CD4-positive, CD25-positive, alpha-beta regulatory T cell (primary cell): Measurements from ENCODE around the gene TRIM24. TPM values are rescaled to one million over a fixed set of nuclear protein-coding genes. Genes with fewer than 3 reads are reported as not detected.
A peak's percentile ranks its signal among the peaks of the same experiment; 100 is the strongest.

ENCODE experiments used
- ATAC-seq, 2 donors: fragments of 150-1000 bp; cut with Tn5 transposase; one replicate each; pipeline ENCODE4 v1.10.0; 2021; ENCODE audit warnings: low read depth in 2 of 2, moderate number of reproducible peaks in 2 of 2, moderate library complexity in 1 of 2
- DNase-seq, 3 donors: peaks; one replicate each; pipeline versions ENCODE4 v3.0.0 to v3.0.0-alpha.2; 2012 to 2022; ENCODE audit warnings: mixed read lengths in 1 of 3
- H3K27ac ChIP-seq: one replicate; pipeline ENCODE4 v1.7.0; 2013; ENCODE audit warnings: mild to moderate bottlenecking, low read length; ENCODE audit not compliant: insufficient read depth, poor library complexity, severe bottlenecking
- H3K27me3 ChIP-seq: one replicate; pipeline ENCODE4 v1.7.0; 2013; ENCODE audit warnings: low read length; ENCODE audit not compliant: control insufficient read depth, insufficient read depth
- H3K36me3 ChIP-seq: one replicate; pipeline ENCODE4 v1.7.0; 2013; ENCODE audit warnings: mild to moderate bottlenecking, low read length, moderate library complexity; ENCODE audit not compliant: control insufficient read depth, insufficient read depth
- H3K4me1 ChIP-seq: 2 replicates; pipeline ENCODE4 v1.7.0; 2013; ENCODE audit warnings: mild to moderate bottlenecking, low read length; ENCODE audit not compliant: insufficient read depth, control insufficient read depth, poor library complexity, severe bottlenecking
- H3K4me3 ChIP-seq: one replicate; pipeline ENCODE4 v1.7.0; 2013; ENCODE audit warnings: low read depth, mild to moderate bottlenecking, low read length, moderate library complexity
- H3K9me3 ChIP-seq, 2 experiments: 1 replicate in 1 of 2; 2 replicates in 1 of 2; pipeline ENCODE4 v1.7.0; 2013; ENCODE audit warnings: low read length in 2 of 2, mild to moderate bottlenecking in 1 of 2, moderate library complexity in 1 of 2; ENCODE audit not compliant: control insufficient read depth in 2 of 2
- H3K27ac Mint-ChIP-seq, 3 donors: one replicate each; pipeline ENCODE4 v1.8.0; 2020 to 2022; ENCODE audit warnings: mild to moderate bottlenecking in 3 of 3, mixed read lengths in 3 of 3, moderate library complexity in 2 of 3
- H3K27me3 Mint-ChIP-seq: one replicate; pipeline ENCODE4 v1.8.0; 2022; ENCODE audit warnings: mild to moderate bottlenecking, mixed read lengths
- H3K36me3 Mint-ChIP-seq: one replicate; pipeline ENCODE4 v1.8.0; 2020; ENCODE audit warnings: mixed read lengths
- H3K4me1 Mint-ChIP-seq, 4 donors: one replicate each; pipeline ENCODE4 v1.8.0; 2020 to 2022; ENCODE audit warnings: mixed read lengths in 4 of 4, mild to moderate bottlenecking in 1 of 4
- H3K4me3 Mint-ChIP-seq, 4 donors: one replicate each; pipeline ENCODE4 v1.8.0; 2020 to 2022; ENCODE audit warnings: mild to moderate bottlenecking in 4 of 4, mixed read lengths in 4 of 4, moderate library complexity in 3 of 4
- H3K9me3 Mint-ChIP-seq, 7 donors: one replicate each; pipeline ENCODE4 v1.8.0; 2020 to 2022; ENCODE audit warnings: mixed read lengths in 7 of 7, mild to moderate bottlenecking in 3 of 7, moderate library complexity in 2 of 7
- polyA plus RNA-seq, 4 donors: library from polyadenylated mRNA; unstranded; fragments of 300-500 nt; fragmentation: Illumina TruSeq; gene quantifications; one replicate each; pipeline ENCODE4 v1.2.3, GENCODE V29; 2021
- total RNA-seq: library from RNA; stranded (reverse); gene quantifications from one replicate; pipeline ENCODE4 v1.2.3, GENCODE V29; 2022

TRIM24 gene
- total and polyA plus RNA-seq, 5 donors from 2014 or later, result 5.6 to 20.5 (median 7.8) TPM

DNA sequence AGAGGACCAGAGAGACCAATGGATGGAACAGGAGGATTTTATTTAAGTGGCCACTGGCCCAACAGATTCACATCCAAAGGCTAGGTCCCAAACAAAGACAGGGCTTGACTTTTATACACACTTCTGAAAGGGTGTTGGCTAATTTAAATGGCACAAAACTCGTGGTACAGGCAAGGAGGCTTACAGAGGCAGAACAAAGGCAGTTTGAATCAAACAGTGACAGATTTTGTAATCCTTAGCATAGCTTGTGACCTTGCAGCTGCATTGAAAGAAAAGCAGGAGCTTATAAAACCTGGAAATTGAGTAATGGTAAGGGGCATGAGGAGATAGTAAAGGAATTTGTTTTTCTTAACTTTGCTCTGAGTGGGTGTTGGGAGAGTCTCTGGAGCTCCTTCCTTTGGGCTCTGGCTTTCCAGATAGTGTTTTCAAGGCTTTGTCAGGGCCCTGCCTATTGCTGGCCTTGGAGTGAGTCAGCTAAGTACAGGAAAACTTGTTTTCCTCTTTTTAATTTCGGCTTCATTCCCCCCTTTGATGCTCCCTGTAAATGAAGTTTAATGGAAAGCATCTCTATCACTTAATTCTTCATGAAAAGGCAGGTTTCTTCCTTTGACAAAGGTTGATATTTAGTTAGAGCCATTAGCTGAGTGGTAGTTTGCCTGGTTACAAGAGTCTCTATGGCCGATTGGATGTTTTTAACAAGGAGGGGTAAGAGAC is 96.9 kb downstream of the TRIM24 start:
- H3K4me3 ChIP-seq, result no peak overlapping the region
- Mint-ChIP-seq H3K27me3 (peaks cover 4% of the 10 kb centered on the region), H3K27ac (no peak overlapping the region), H3K9me3 (peaks cover 0 to 44% (median 26%) of the 10 kb centered on the region in 7 donors), H3K4me1 (no peaks in the 10 kb centered on the region), H3K36me3 (peaks cover 94% of the 10 kb centered on the region), H3K4me3 (no peak overlapping the region)
- peaks cover 58 to 65% of the 10 kb centered on the region in 2 experiments for H3K9me3 ChIP-seq
- ATAC-seq (no peak), DNase-seq (peak in 1 of 3 donors; percentile 9)
- H3K27me3 ChIP-seq, result no peaks in the 10 kb centered on the region
- H3K4me1 ChIP-seq, result no peaks in the 10 kb centered on the region
- peaks cover 95% of the 10 kb centered on the region for H3K36me3 ChIP-seq
- no peak overlapping the region for H3K27ac ChIP-seq

- no peaks in the 10 kb centered on the region for H3K4me1 ChIP-seq
- Mint-ChIP-seq H3K9me3 (peaks cover 3 to 56% (median 31%) of the 10 kb centered on the region in 7 donors), H3K4me3 (no peak overlapping the region), H3K36me3 (peaks cover 92% of the 10 kb centered on the region), H3K27ac (no peak overlapping the region), H3K4me1 (no peaks in the 10 kb centered on the region), H3K27me3 (peaks cover 4% of the 10 kb centered on the region)
- DNase-seq (no peak), ATAC-seq (no peak)
- H3K27ac ChIP-seq, result no peak overlapping the region
- H3K27me3 ChIP-seq, result no peaks in the 10 kb centered on the region
- peaks cover 54 to 85% of the 10 kb centered on the region in 2 experiments for H3K9me3 ChIP-seq
- peaks cover 95% of the 10 kb centered on the region for H3K36me3 ChIP-seq
- H3K4me3 ChIP-seq, result no peak overlapping the region
These were observed 99.4 kb downstream of the TRIM24 start for GRCh38 chr7:138559448-138559847.

- Mint-ChIP-seq H3K27me3 (peaks cover under 1% of the 10 kb centered on the region), H3K36me3 (peaks cover 77% of the 10 kb centered on the region), H3K4me3 (no peak overlapping the region), H3K27ac (no peak overlapping the region), H3K9me3 (peaks cover 8 to 48% (median 22%) of the 10 kb centered on the region in 7 donors), H3K4me1 (no peaks in the 10 kb centered on the region)
- Histone ChIP-seq H3K36me3 (peaks cover 90% of the 10 kb centered on the region), H3K9me3 (peaks cover 37 to 60% of the 10 kb centered on the region in 2 experiments), H3K27ac (no peak overlapping the region), H3K27me3 (no peaks in the 10 kb centered on the region), H3K4me1 (no peaks in the 10 kb centered on the region), H3K4me3 (no peak overlapping the region)
- ATAC-seq, result no peak
- no peak for DNase-seq
These were observed 103.7 kb downstream of the TRIM24 start for GRCh38 chr7:138563808-138564207.

GRCh38 chr7:138564365-138564764 is 104.3 kb downstream of the TRIM24 start:
- Histone ChIP-seq H3K4me1 (no peaks in the 10 kb centered on the region), H3K27me3 (no peaks in the 10 kb centered on the region), H3K4me3 (no peak overlapping the region), H3K36me3 (peaks cover 90% of the 10 kb centered on the region), H3K9me3 (peaks cover 35 to 56% of the 10 kb centered on the region in 2 experiments), H3K27ac (no peak overlapping the region)
- no peaks in the 10 kb centered on the region for H3K27me3 Mint-ChIP-seq
- peaks cover 8 to 44% (median 21%) of the 10 kb centered on the region in 7 donors for H3K9me3 Mint-ChIP-seq
- H3K4me3 Mint-ChIP-seq, result no peak overlapping the region
- no peak overlapping the region for H3K27ac Mint-ChIP-seq
- DNase-seq, result no peak
- no peak for ATAC-seq
- no peaks in the 10 kb centered on the region for H3K4me1 Mint-ChIP-seq
- peaks cover 76% of the 10 kb centered on the region for H3K36me3 Mint-ChIP-seq

DNA sequence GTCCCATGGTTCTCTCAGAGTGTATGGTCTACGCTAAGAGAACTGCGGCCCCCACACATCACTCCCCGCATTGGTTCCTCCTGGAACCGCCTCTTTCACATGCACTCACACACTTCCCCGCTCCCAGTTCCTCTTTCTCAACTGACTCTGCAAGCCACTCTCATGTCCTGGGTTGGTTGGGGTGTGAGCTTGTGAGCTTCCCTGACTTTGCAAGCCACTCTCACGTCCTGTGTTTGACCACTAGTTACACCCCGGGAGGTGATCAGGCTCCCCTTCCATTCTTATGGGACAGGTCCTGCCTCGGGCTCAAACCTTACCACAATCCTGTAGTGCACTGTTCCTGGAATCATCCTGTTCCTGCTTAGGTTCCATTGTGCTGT is 105.0 kb downstream of the TRIM24 start:
- peaks cover 91% of the 10 kb centered on the region for H3K36me3 ChIP-seq
- Mint-ChIP-seq H3K27ac (no peak overlapping the region), H3K4me1 (no peaks in the 10 kb centered on the region), H3K4me3 (no peak overlapping the region), H3K9me3 (peaks cover 8 to 41% (median 19%) of the 10 kb centered on the region in 7 donors), H3K36me3 (peaks cover 75% of the 10 kb centered on the region), H3K27me3 (no peaks in the 10 kb centered on the region)
- no peak for ATAC-seq
- H3K9me3 ChIP-seq, result peaks cover 35 to 49% of the 10 kb centered on the region in 2 experiments
- no peak overlapping the region for H3K27ac ChIP-seq
- no peak for DNase-seq
- no peak overlapping the region for H3K4me3 ChIP-seq
- H3K4me1 ChIP-seq, result no peaks in the 10 kb centered on the region
- H3K27me3 ChIP-seq, result no peaks in the 10 kb centered on the region

GRCh38 chr7:138565451-138566114 is 105.5 kb downstream of the TRIM24 start:
- no peak overlapping the region for H3K4me3 Mint-ChIP-seq
- H3K27me3 Mint-ChIP-seq, result no peaks in the 10 kb centered on the region
- ATAC-seq, result no peak
- no peaks in the 10 kb centered on the region for H3K4me1 ChIP-seq
- H3K27ac Mint-ChIP-seq, result no peak overlapping the region
- peaks cover 8 to 40% (median 19%) of the 10 kb centered on the region in 7 donors for H3K9me3 Mint-ChIP-seq
- no peak overlapping the region for H3K4me3 ChIP-seq
- H3K27ac ChIP-seq, result no peak overlapping the region
- peaks cover 91% of the 10 kb centered on the region for H3K36me3 ChIP-seq
- peaks cover 73% of the 10 kb centered on the region for H3K36me3 Mint-ChIP-seq
- peak in 1 of 3 donors; percentile 13 for DNase-seq
- peaks cover 0 to under 1% (median 0%) of the 10 kb centered on the region in 4 donors for H3K4me1 Mint-ChIP-seq
- H3K9me3 ChIP-seq, result peaks cover 31 to 46% of the 10 kb centered on the region in 2 experiments
- H3K27me3 ChIP-seq, result no peaks in the 10 kb centered on the region

- Histone ChIP-seq H3K9me3 (peaks cover 24% of the 10 kb centered on the region in 2 experiments), H3K27me3 (no peaks in the 10 kb centered on the region), H3K4me1 (no peaks in the 10 kb centered on the region), H3K27ac (no peak overlapping the region), H3K4me3 (no peak overlapping the region), H3K36me3 (peaks cover 85% of the 10 kb centered on the region)
- Mint-ChIP-seq H3K4me1 (peaks cover 0 to 2% (median 0%) of the 10 kb centered on the region in 4 donors), H3K36me3 (peaks cover 64% of the 10 kb centered on the region), H3K27ac (no peak overlapping the region), H3K27me3 (no peaks in the 10 kb centered on the region), H3K4me3 (no peak overlapping the region), H3K9me3 (peaks cover 8 to 27% (median 9%) of the 10 kb centered on the region in 7 donors)
- DNase-seq (no peak), ATAC-seq (no peak)
These were observed 108.6 kb downstream of the TRIM24 start for GRCh38 chr7:138568655-138569054.
